Measurements from ENCODE around the gene P4HB. TPM values are rescaled to one million over a fixed set of nuclear protein-coding genes. Genes with fewer than 3 reads are reported as not detected.
A peak's percentile ranks its signal among the peaks of the same experiment; 100 is the strongest.

P4HB gene
- total RNA-seq, 6 experiments from 2014 or later = 856 to 5,039 (median 1,455) TPM

GRCh38 chr17:81838753-81839255, 21.5 kb downstream of the P4HB start:
- TF ChIP-seq CTCF (IDR thresholded peaks at IDR 0.05) = no peak
- no peak for TF ChIP-seq POLR2A (IDR thresholded peaks at IDR 0.05)
- Histone ChIP-seq H3K4me1 (peaks cover 0 to 27% (median 0%) of the 10 kb centered on the region in 4 donors), H3K36me3 (peaks cover 0 to 12% (median 6%) of the 10 kb centered on the region in 4 donors), H3K27ac (no peak overlapping the region), H3K9me3 (no peaks in the 10 kb centered on the region), H3K27me3 (no peaks in the 10 kb centered on the region), H3K4me3 (no peak overlapping the region)
- WGBS (ENCODE audit: insufficient coverage, low coverage, low lambda C conversion rate, missing lambda C conversion rate) = 80% methylated on average over 1 of the region's 17 CpGs
- DNase-seq = no peak
- intact Hi-C loops (cut with DNase I) = no loop called here
- no peak for ATAC-seq

DNA sequence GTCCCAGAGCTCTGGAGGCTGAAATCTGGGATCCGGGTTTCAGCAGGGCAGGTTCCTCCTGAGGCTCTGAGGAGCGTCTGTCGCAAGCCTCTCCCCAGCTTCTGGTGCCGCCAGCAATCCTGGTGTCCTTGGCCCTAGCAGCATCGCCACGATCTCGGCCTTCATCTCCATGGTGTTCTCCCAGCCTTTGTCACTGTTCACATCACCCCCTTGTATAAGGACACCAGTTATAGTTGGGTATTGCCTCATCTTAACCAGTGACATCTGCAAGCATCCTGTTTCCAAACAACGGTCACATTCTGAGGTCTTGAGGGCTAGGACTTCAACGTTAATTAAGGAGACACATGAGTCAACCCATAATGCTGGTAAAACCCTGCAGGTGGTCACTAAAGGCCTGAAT, 22.7 kb downstream of the P4HB start:
- Histone ChIP-seq H3K36me3 (peaks cover 0 to 2% (median 0%) of the 10 kb centered on the region in 4 donors), H3K4me1 (peaks cover 0 to 22% (median 0%) of the 10 kb centered on the region in 4 donors), H3K27me3 (no peaks in the 10 kb centered on the region), H3K9me3 (no peaks in the 10 kb centered on the region), H3K4me3 (no peak overlapping the region), H3K27ac (no peak overlapping the region)
- DNase-seq (peak in 1 of 3 donors; percentile 44), ATAC-seq (no peak)
- no peak for TF ChIP-seq POLR2A (IDR thresholded peaks at IDR 0.05)
- TF ChIP-seq CTCF (IDR thresholded peaks at IDR 0.05) = no peak
- 74% methylated on average over 5 of the region's 9 CpGs for WGBS (ENCODE audit: insufficient coverage, low coverage, low lambda C conversion rate, missing lambda C conversion rate)
- intact Hi-C loops (cut with DNase I) = no loop called here

DNA sequence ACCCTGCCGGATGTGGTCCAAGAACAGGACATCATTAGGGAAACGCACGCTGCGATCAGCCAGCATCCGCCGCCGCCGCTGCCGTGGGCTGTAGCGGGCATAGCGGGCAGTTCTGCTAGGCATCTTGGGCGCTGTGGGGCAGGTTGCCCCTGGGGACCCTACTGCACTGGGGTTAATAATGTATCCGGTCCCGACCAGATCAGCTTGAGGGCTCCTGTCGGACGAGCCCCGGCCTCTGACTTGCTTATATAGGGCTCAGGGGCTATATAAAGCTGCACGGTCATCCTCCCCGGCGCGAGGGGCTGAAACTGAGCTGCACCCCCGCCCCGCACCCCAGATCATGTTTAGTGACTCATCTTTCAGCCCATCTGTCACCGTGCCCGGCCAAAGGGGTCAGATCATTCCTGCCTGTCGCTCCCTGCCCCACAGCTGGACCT, 25.5 kb downstream of the P4HB start, which contains the start of gene PPP1R27:
TSS of gene PPP1R27 (minus strand) at position 220 of the 437 bp plus-strand sequence. CDS start at position 123, 97 bp downstream.
- no peaks in the 10 kb centered on the region for H3K36me3 ChIP-seq
- H3K27me3 ChIP-seq = no peaks in the 10 kb centered on the region
- peak within 1 kb of the TSS in 2 of 3 donors; percentile 81 to 82 for H3K4me3 ChIP-seq
- intact Hi-C loops (cut with DNase I) = no loop called here
- DNase-seq = no peak
- ATAC-seq = no peak
- no peak for TF ChIP-seq POLR2A (IDR thresholded peaks at IDR 0.05)
- peak within 1 kb of the TSS; percentile 95 to 97 (median 96) for H3K27ac ChIP-seq
- peaks cover 0 to 18% (median 3%) of the 10 kb centered on the region in 4 donors for H3K4me1 ChIP-seq
- WGBS (ENCODE audit: insufficient coverage, low coverage, low lambda C conversion rate, missing lambda C conversion rate) = 94% methylated on average over 10 of the region's 26 CpGs
- no peaks in the 10 kb centered on the region for H3K9me3 ChIP-seq

GRCh38 chr17:81833921-81834830, 26.2 kb downstream of the P4HB start:
- Histone ChIP-seq H3K4me3 (peak overlapping the region; percentile 53 to 82 (median 81)), H3K27ac (peak overlapping the region; percentile 95 to 97 (median 96)), H3K9me3 (no peaks in the 10 kb centered on the region), H3K27me3 (no peaks in the 10 kb centered on the region), H3K4me1 (peaks cover 0 to 18% (median 3%) of the 10 kb centered on the region in 4 donors), H3K36me3 (no peaks in the 10 kb centered on the region)
- peak in 1 of 3 donors; percentile 46 for DNase-seq
- no peak for TF ChIP-seq POLR2A (IDR thresholded peaks at IDR 0.05)
- no peak for TF ChIP-seq CTCF (IDR thresholded peaks at IDR 0.05)
- intact Hi-C loops (cut with DNase I) = no loop called here
- WGBS (ENCODE audit: insufficient coverage, low coverage, low lambda C conversion rate, missing lambda C conversion rate) = 55% methylated on average over 12 of the region's 31 CpGs
- no peak for ATAC-seq
